Measurements from ENCODE around the gene STRIP2.

- no peak for TF ChIP-seq CTCF (IDR thresholded peaks at IDR 0.05)
- no peak for TF ChIP-seq EZH2 (IDR thresholded peaks at IDR 0.05; ENCODE audit: borderline replicate concordance, insufficient read depth, low read depth, low read length, poor library complexity, severe bottlenecking)
Observed at GRCh38 chr7:129493555-129493954, 59.3 kb downstream of the STRIP2 start.
